Stimulated activated naive CD8-positive, alpha-beta T cell treated with anti-CD3 and anti-CD28 coated beads, Interleukin-15, Interleukin-2, amounts not matched to agents 100 U/mL and 50 U/mL, for 24 hours (primary cell): ENCODE results near the gene PLPPR1.

ENCODE experiments used
- ATAC-seq: fragments of 150-1000 bp; cut with Tn5 transposase; one replicate; pipeline ENCODE4 v1.10.0; 2021
- DNase-seq: peaks from one replicate; pipeline ENCODE4 v3.0.0; 2021

The PLPPR1 gene

DNA sequence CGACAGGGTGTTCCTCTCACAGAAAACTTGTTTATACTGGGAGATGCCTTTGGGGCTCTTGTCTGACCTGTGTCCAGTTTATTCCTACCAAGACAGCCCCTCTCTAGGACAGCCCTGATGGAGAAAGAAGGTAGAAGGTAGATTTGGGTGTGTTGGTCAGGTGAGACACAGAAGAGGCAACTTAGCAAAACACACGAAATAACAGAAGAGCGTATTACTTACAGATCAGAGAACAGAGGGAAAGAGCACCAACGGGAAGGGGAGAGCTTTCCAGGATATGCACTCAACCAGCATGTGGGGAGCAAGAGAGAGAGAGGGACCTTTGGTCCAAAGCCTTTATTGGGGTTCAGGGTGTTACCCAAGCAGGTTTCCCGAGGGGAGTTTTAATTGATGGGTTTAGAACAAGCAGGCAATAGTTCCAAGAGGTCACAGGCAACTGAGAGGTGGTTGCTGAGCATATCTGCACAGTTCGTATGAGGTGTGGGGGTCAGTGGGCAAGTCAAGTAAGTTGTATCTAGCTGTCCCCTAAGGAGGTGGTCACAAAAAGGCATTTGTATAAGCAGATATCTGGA is 324.5 kb downstream of the PLPPR1 start:
- ATAC-seq, result no peak
- no peak for DNase-seq

DNA sequence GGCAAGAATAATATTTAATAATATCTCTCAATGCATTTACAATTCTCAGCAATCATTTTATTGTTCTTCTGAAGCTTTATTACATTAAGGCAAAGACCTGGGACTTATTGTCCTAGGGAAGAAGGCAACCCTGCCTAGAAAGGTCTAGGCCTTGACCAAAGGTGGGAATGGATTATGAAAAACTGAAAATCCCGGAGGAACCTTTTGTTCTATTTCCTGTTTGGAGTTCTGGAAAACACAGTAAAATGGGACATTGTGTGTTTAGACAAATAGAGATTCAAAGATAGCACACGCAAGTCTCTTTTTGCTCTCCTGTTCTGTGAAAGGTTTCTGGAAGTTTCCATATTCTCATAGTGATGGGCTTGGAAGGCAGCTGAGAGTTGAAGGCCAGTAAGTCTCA is 325.2 kb downstream of the PLPPR1 start:
- ATAC-seq (no peak), DNase-seq (no peak)

DNA sequence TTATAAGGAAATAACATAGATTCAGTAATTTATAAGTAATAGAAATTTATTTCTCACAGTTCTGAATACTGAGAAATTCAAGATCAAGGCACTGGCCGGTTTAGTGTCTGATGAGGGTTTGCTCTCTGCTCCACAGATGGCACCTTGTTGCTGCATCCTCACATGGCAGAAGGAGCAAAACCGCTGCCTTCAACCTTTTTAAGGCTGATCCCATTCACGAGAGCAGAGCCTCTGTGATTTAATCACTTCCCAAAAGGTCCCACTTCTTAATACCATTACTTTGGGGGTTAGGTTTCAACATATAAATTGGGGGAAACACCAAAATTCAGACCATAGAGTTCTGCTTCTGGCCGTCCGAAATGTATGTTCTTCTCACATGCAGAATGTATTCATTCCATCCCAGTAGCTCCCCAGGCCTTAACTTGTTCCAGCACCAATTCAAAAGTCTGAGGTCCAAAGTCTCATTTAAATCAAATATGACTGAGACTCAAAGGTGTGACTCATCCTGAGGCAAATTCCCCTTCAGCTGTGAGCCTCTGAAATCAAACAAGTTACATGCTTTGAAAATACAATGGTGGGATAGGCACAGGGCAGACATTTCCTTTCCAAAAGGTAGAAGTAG is 325.7 kb downstream of the PLPPR1 start:
- no peak for DNase-seq
- no peak for ATAC-seq

DNA sequence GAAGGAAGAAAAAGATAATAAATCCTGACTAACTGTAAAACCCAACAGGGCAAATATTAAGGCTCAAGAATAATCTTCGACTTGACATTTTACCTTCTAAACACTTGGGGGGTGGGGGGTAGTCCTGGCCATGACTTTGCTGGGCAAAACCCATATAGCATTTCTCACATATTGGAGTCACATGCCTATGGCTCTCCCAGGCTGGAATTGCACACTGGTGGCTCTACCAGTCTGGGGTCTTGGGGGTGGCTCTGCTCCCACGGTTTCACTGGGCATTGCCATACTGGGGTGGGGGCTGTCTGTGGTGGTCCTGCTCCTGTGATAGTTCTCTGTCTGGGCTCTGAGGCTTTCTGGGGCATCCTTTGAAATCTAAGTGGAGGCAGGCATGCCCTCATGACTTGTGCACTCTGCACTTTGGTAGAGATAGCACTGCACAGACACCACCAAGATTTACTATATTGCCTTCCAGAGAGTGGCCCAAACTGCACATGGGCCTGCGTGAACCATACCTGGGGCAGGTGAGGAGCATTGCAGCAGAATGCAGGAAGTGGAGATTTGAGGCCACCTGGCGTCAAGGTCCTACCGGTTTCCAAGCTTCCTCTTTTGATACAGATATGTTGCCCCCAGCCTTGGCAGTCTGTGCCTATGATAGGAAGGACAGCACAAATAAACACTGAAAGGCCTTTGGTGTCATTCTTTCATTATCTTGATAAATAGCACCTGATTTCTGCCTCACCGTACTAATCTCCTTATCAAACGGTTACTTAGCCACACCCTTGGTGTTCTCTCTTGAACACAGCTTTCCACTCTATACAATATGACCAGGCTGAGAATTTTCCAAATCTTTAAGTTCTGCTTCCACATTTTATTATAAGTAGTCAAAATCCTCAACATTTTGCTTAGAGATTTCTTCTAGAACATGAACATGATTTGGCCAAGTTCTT is 326.5 kb downstream of the PLPPR1 start:
- no peak for ATAC-seq

DNA sequence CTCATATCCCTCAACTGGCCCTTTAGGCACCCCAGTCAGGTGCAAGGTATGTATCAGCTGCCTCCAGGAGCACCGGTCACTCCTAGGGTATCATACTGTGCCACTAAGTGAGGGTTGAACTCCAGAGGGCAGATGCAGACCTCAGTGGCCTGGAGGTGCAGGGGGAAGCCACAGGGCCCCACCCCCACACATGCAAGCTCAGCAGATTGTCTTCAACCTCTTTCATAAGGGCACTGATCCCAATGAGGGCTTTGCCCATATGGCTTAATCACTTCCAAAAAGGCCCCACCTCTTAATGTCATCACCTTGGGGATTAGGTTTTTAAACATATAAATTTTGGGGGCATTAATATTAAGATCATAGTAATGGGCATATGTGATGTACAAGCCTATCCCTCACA is 328.1 kb downstream of the PLPPR1 start:
- ATAC-seq, result no peak
- DNase-seq, result no peak

More for the DNA sequence above, 326.5 kb downstream of the PLPPR1 start:
- DNase-seq, result no peak

DNA sequence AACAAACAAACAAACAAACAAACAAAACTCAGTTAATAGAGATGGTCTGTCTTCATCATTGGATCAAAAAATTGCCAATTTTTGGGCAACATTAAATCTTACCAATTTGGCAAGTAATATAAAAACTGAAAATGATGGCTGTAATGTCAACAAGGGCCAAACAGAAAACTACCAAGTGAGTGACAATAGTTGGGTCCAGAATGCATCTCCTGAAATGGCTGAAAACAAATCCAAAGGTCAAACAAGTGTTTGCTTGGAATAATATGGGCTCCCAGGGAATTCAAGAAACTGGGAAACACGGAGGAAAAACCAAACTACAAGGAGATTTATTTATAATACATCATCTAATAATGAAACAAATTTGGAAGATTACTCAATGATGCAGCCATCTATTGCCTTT is 331.2 kb downstream of the PLPPR1 start:
- DNase-seq, result no peak
- no peak for ATAC-seq

DNA sequence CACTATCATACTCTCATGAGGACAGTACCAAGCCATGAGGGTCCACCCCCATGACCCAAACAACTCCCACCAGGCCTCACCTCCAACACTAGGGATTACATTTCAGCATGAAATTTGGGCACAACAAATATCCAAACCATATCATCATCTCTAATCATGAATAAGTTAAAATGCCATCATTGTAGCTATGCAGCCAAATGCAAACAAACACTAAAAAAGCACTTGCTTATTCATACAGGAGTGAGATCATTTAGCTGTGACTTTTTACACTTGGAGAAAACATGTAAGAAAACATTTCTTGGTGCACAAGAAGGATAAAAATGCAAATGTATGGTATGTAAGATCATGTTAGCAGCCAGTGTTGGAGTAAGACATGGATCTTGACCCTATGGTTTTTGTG is 332.1 kb downstream of the PLPPR1 start:
- ATAC-seq (no peak), DNase-seq (no peak)

DNA sequence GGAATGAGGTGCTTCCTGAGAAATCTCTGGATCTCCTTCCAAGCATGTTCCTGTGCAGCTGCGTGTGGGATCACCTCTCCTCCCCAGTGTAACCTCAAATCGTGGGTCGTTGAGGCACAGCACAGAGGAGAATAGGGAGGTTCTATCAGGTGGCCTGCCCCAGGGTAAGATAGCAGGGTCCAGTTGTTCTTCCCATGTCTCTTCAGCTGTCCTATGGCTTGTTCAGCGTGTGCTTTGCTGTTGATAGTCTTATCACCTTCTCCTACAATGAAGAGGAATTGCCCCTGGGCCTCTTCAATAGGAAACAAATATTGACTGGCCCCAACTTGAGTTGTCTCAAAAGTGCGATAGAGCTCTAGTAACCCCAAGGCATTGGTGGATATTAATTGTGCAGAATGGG is 333.9 kb downstream of the PLPPR1 start:
- ATAC-seq, result no peak

DNA sequence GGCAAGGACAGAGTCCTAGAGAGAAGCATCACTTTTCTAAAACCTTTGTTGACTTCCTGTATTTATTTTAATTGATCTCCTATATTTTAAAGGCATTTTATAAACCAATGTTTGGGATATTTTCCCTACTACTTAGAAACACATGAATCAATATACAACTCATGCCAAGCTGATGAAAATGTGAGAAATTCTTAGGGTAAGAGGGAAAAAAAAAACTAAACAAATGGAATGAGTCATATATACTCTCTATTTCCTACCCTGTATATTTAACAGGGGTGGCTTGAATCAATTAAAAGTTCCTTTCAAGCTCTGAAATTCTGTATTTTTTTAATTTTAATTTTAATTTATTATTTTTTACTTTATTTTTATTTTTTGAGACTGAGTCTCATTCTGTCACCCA is 336.7 kb downstream of the PLPPR1 start:
- DNase-seq (no peak), ATAC-seq (no peak)

More for the DNA sequence above, 333.9 kb downstream of the PLPPR1 start:
- no peak for DNase-seq

DNA sequence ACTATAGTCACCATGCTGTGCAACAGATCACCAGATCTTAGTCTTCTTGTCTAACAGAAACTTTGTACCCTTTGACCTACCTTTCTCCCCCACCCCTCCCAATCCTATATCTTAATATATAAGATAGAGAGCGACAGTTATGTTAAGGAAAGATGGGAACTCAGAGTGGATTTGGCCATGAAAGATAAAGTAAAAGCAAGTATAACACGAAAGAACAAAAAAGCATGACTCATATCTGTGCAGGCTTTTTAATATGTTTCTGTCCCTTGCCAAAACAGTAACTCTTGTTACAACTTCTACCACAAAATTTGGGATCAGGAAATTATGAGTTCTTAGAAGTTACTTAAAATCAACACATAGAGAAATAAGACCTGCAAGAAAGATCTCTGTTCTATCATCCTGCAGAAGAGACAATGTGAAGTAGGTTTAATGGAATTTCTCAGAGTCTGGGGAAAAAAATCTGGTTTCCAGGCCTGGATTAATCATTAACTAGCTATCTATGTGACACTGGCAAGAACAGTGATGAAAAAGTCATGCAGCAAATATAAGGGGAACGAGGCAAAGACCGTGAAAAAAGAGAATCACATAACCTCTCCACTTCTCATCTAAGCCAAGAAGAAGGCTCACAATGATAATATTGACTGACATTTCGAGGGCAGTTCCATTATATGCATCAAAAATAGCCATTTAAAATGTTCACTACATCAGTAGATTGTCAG is 337.7 kb downstream of the PLPPR1 start:
- no peak for ATAC-seq
- no peak for DNase-seq

DNA sequence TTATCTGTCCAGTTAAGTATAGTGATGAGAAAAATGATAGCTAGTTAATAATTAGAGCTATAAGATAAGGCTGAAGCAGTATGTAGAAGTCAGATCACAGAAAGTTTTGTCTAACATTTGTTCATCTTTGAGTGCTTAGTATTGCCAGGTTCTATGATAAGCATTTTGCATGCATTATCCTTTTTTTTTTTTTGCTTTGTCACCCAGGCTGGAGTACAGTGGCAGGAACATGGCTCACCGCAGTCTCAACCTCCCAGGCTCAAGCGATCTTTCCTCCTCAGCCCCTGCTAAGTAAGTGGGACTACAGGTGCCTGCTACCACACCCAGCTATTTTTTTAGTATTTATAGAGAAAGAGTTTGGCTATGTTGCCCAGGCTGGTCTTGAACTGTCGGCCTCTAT is 338.8 kb downstream of the PLPPR1 start:
- ATAC-seq (no peak), DNase-seq (no peak)

DNA sequence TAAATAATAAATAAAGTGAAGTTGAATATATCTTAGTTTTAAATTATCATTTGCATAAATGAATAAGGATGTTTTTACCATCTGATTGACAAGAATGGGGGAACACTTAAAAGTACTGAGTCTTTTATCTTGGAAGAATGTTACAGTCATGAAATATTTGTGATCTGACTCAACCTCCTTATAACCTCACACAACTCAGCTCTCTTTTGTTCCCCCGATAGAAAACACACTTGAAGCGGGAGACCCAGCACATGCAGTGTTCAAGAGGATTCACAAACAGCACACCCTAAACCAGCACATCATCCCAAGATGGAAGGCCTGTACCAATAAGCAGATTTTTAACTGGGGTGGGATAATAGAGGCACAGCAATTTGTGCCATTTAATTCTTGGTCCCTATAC is 340.8 kb downstream of the PLPPR1 start:
- no peak for DNase-seq
- no peak for ATAC-seq

DNA sequence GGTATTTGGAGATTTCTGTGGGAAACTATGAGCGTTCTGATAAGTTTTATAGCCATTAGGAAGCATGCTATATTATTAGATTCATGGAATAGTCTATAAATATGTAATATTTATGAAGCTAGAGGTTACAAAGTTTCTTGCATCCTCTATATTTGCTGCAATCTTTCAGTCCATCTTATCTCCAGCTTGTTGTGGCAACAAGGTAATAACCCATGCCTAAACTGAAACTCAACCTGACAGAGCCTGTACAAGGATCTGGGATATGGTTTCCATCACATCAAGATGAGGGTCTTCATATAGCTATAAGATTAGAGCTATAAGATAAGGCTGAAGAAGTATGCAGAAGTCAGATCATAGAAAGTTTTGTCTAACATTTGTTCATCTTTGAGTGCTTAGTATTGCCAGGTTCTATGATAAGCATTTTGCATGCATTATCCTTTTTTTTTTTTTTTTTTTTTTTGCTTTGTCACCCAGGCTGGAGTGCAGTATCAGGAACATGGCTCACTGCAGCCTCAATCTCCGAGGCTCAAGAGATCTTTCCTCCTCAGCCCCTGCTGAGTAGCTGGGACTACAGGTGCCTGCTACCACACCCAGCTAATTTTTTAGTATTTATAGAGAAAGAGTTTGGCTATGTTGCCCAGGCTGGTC is 341.5 kb downstream of the PLPPR1 start:
- DNase-seq, result no peak
- no peak for ATAC-seq

DNA sequence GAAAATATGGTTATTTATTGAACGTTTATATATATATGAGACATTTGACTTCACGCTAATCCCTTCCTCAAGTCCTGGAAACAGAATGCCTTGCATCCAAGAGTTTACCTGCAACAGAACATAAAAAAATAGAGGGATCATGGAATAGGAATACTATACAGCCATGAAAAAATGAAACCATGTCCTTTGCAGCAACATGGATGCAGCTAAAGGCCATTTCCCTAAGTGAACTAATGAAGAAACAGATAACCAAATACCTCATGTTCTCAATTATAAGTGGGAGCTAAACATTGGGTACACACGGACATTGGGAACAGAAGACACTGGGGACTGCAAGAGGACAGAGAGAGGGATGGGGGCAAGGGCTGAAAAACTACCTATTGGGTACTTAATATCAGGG is 343.3 kb downstream of the PLPPR1 start:
- no peak for ATAC-seq

DNA sequence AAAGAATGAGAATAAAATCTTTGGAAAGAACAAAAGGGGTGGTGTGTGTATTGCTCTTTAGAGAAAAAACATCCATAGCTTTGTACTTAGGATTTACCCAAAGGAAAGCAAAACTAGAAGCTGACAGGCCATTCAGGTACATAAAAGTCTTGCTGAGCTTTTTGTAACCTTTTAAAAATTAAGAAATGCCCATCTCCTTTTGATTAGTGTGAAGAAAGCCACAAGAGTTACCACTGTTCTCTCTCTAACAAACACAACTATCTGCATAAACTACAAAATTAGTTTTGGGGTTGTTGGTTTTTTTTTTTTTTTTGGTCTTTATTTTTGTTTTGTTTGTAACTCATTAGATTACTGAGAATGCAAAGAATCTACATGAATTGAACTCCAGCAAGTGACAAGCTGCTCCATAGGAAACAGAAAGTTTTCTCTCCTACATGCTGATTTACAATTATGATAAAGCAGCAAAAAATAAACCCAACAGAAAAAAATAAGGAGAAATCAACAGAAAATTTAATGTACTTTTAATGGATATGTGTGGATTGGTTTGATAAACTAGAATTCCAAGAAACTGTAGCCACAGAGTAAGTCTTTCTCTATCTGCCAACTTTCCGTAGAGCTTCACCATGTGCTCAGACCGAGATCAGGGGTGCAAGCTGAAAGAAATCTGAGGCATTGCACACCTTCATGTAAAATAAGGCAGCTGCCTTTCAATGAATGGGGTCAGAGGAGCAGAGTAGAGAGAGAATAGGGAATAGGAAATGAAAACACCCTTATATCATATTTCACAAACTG is 344.0 kb downstream of the PLPPR1 start:
- ATAC-seq (no peak), DNase-seq (no peak)

More for the DNA sequence above, 343.3 kb downstream of the PLPPR1 start:
- DNase-seq, result no peak
